Activated T-cell treated with anti-CD3 and anti-CD28 coated beads for 48 hours (primary cell): ENCODE data around the gene MED29.

ENCODE experiments used
- DNase-seq: peaks from one replicate; pipeline ENCODE4 v3.0.0-alpha.2; 2020; ENCODE audit warnings: low read depth

Gene MED29

GRCh38 chr19:39390751-39391437, at the start of gene MED29, which contains the start of gene PAF1:
Gene MED29 (plus strand): TSS chr19:39391378. CDS start chr19:39391423, 45 bp downstream.
Gene PAF1 (minus strand): TSS chr19:39391106. CDS start chr19:39390864, 242 bp downstream.
- peak; percentile 92 for DNase-seq

- peak; percentile 99 for DNase-seq
Observed at GRCh38 chr19:39341719-39342604, 49.2 kb upstream of the MED29 start, which contains the start of gene SAMD4B. Gene SAMD4B (plus strand): TSS chr19:39342421. CDS start chr19:39356894, 14,473 bp downstream.

- no peak for DNase-seq
Observed at GRCh38 chr19:39342647-39343305, 48.4 kb upstream of the MED29 start.

DNA sequence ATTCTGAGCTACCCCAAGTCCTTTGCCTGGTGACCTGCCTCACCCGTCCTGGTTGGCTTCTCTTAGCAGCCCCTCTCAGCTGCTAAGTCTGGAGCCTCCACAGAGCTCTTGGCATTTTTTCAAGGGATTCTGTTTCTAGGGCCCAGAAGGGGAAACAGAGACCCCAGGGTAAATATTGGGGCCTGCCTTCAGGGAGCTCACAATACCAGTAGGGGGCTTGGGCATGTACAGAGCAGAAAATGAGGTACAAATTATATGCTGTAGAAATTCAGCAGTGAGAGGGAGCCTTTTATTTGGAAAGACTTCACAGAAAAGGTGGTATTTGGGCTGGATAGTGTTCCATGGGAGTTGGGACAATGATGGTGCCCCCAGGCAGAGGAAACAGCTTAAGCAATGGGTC, 45.2 kb upstream of the MED29 start:
- DNase-seq, result no peak

GRCh38 chr19:39347332-39348164, 43.6 kb upstream of the MED29 start:
- no peak for DNase-seq

- DNase-seq, result no peak
Observed at GRCh38 chr19:39349326-39349725, 41.9 kb upstream of the MED29 start.

GRCh38 chr19:39350156-39350555, 41.0 kb upstream of the MED29 start:
- no peak for DNase-seq

GRCh38 chr19:39351537-39352064, 39.6 kb upstream of the MED29 start:
- DNase-seq, result peak; percentile 25

- DNase-seq, result no peak
Observed at GRCh38 chr19:39352381-39353255, 38.6 kb upstream of the MED29 start.

- no peak for DNase-seq
Observed at GRCh38 chr19:39355253-39355652, 35.9 kb upstream of the MED29 start.

- no peak for DNase-seq
Observed at GRCh38 chr19:39356073-39356472, 35.1 kb upstream of the MED29 start.

GRCh38 chr19:39356647-39357046, 34.5 kb upstream of the MED29 start:
- DNase-seq, result no peak

DNA sequence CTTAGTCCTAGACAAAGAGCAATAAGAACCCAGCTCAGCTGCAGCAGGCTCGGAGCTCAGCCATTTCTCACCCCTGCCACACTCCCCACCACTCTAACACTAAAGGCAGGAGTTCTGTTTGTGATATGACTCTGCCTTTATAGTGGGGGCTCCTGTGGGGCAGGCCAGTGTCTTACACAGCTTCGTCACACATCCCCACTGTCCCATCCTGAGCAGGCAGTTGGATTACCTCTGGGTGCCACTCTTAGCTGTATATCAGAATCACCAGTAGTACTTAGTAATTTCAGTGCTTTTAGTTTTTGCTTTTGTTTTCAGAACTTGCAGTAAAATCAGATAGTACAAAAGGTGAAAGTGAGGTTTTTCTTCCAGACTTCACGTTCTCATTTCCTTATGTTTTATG, 32.2 kb upstream of the MED29 start:
- DNase-seq, result no peak

DNA sequence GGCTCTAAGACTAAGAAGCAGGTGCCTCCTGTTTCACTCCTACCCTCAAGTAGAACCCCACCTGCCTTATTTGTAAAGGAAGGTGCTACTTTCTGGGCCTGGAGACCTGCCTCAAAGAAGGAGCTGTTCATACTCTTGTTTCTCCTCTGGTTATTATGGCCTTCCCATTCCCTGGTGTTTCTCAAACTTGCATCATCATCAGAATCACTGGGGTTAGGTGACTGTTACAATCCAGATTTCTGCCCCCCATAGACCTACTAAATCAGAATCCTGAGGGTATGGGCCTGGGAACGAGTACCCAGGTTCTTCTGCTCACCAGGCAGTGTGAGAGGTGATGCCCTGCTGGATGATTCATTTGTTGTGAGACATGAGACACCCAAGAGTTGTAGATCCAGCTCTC, 30.6 kb upstream of the MED29 start:
- no peak for DNase-seq

- no peak for DNase-seq
Observed at GRCh38 chr19:39362682-39363657, 28.2 kb upstream of the MED29 start.

- no peak for DNase-seq
Observed at GRCh38 chr19:39363901-39364457, 27.2 kb upstream of the MED29 start.

DNA sequence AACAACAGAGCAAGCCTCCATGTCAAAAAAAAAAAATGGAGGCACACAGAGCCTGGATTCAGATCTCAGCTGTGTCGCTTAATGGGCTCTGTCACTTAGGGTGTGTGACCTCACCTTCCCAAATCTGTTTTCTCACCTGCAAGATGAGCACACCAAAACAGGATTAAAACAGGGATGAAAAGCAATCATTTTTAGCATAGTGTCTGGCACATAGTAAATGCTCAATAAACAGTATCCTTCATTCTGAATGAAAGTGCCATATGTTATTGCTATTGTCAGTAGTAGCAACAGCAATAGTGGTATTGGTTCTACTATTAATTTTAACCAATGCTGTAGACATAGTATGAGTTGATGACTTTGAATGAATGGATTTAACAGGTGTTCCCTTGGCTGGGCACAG, 25.6 kb upstream of the MED29 start:
- no peak for DNase-seq

DNA sequence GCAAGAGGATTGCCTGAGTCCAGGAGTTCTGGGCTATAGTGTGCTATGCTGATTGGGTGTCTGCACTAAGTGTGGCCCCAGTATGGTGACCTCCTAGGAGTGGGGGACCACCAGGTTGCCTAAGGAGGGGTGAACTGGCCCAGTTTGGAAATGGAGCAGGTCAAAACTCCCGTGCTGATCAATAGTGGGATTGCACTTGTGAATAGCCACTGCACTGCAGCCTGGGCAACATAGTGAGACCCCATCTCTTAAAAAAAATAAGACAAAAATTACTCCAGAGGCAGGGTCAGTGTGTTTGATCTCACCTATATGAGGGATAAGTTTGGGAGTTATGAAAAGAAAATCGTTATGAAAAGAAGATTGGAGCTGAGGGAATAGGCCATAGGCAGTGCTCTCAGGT, 22.0 kb upstream of the MED29 start:
- DNase-seq, result no peak

DNA sequence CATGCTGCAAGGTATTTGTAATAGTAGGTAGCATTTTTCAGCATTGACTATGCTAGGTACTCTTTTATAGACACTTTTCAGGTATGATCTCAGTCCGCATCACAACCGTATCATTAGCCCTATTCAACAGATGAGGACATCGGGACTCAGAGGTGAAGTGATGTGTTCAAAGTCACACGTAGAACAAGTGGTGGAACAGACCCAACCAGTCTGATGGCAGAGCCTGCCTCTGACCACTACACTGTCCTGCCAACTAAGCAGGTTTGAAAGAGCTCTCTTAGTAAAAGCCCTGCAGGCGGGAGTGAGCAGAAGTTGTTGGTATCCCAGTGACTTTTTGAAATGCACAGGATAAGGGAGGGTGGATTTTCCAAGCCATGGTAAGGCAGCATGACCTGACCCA, 20.4 kb upstream of the MED29 start:
- DNase-seq, result no peak
